B cell (primary cell): ENCODE measurements around the gene GNA12.

Experiments
- CTCF ChIP-seq: fragments of 200-600 bp; IDR thresholded peaks from one replicate; pipeline ENCODE4 v1.8.0; 2022; ENCODE audit warnings: antibody characterized with exemption, mild to moderate bottlenecking
- EZH2 ChIP-seq: IDR thresholded peaks from 2 replicates; pipeline ENCODE4 v1.6.1; 2012; ENCODE audit warnings: borderline replicate concordance, low read depth, mild to moderate bottlenecking, moderate library complexity, low read length; ENCODE audit not compliant: insufficient read depth, poor library complexity, severe bottlenecking

- no peak for TF ChIP-seq CTCF
- no peak for TF ChIP-seq EZH2
Observed at GRCh38 chr7:2753148-2753547, 91.0 kb downstream of the GNA12 start.
